ENCODE data around the gene IFI27L1. TPM values are rescaled to one million over a fixed set of nuclear protein-coding genes. Genes with fewer than 3 reads are reported as not detected.
A peak's percentile ranks its signal among the peaks of the same experiment; 100 is the strongest.

IFI27L1 gene
- total and polyA plus RNA-seq, 2 of the 13 experiments (the other 11 are each of a cell fraction or from before 2014, with no cell fraction given), result 11.9 to 19.0 TPM

DNA sequence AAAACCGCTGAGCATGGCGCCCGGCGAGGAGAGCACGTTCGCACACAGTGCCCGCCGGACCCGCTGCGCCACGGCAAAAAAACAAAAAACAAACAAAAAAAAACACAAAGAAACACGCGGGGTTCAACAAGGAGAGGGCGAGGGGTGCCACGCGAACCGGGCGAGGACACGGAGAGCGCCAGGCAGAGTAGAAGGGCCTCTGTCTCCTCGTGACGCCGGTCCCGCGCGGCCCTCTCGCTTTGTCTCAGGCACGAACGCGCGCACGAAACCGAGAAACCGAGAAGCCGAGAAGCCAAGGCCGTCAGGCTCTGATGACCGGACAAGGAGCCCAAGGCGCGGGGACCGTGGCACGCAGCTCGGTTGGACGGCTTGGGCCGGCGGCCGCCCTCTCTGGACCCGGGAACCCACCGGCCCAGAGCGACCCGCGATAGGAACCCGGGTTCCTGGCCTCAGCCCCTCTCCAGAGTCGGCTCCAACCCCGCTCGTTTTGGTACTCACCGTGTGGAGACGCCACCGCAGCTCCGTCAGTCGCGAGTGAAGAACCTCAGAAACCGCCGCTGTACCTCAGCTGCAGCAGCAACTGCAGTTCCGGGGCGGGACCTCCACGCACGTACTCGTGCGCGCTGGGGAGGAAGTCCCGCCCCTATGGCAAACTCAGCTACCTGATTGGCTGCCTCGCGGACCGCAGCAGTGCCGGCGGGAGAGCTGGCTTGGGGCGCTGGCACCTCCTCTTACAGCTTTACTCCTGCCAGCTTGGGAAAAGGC is at the start of gene IFI27L1, which contains the start of gene DDX24 (continued):
- TF ChIP-seq ZFP91 (CRISPR knock-in tag; IDR thresholded peaks at IDR 0.05; ENCODE audit: borderline replicate concordance) (peak; percentile 87), E2F5 (CRISPR knock-in tag; conservative IDR thresholded peaks at IDR 0.05) (peak; percentile 92), ZFY (CRISPR knock-in tag; IDR thresholded peaks at IDR 0.05) (peak; percentile 76; the same call in 1 of the 2 replicates), MTF2 (CRISPR knock-in tag; IDR thresholded peaks at IDR 0.05; ENCODE audit: borderline replicate concordance) (no peak), HOXA3 (CRISPR knock-in tag; IDR thresholded peaks at IDR 0.05) (peak; percentile 67), ZNF563 (CRISPR knock-in tag; IDR thresholded peaks at IDR 0.05) (peak; percentile 88), ELF1 (CRISPR knock-in tag; IDR thresholded peaks at IDR 0.05) (peak; percentile 74), TCF12 (IDR thresholded peaks at IDR 0.05) (no peak), TCF12 (CRISPR knock-in tag; IDR thresholded peaks at IDR 0.05) (no peak), CBX1 (IDR thresholded peaks at IDR 0.05; ENCODE audit: low read depth) (peak; percentile 24)
- TF ChIP-seq, protein P1, sequence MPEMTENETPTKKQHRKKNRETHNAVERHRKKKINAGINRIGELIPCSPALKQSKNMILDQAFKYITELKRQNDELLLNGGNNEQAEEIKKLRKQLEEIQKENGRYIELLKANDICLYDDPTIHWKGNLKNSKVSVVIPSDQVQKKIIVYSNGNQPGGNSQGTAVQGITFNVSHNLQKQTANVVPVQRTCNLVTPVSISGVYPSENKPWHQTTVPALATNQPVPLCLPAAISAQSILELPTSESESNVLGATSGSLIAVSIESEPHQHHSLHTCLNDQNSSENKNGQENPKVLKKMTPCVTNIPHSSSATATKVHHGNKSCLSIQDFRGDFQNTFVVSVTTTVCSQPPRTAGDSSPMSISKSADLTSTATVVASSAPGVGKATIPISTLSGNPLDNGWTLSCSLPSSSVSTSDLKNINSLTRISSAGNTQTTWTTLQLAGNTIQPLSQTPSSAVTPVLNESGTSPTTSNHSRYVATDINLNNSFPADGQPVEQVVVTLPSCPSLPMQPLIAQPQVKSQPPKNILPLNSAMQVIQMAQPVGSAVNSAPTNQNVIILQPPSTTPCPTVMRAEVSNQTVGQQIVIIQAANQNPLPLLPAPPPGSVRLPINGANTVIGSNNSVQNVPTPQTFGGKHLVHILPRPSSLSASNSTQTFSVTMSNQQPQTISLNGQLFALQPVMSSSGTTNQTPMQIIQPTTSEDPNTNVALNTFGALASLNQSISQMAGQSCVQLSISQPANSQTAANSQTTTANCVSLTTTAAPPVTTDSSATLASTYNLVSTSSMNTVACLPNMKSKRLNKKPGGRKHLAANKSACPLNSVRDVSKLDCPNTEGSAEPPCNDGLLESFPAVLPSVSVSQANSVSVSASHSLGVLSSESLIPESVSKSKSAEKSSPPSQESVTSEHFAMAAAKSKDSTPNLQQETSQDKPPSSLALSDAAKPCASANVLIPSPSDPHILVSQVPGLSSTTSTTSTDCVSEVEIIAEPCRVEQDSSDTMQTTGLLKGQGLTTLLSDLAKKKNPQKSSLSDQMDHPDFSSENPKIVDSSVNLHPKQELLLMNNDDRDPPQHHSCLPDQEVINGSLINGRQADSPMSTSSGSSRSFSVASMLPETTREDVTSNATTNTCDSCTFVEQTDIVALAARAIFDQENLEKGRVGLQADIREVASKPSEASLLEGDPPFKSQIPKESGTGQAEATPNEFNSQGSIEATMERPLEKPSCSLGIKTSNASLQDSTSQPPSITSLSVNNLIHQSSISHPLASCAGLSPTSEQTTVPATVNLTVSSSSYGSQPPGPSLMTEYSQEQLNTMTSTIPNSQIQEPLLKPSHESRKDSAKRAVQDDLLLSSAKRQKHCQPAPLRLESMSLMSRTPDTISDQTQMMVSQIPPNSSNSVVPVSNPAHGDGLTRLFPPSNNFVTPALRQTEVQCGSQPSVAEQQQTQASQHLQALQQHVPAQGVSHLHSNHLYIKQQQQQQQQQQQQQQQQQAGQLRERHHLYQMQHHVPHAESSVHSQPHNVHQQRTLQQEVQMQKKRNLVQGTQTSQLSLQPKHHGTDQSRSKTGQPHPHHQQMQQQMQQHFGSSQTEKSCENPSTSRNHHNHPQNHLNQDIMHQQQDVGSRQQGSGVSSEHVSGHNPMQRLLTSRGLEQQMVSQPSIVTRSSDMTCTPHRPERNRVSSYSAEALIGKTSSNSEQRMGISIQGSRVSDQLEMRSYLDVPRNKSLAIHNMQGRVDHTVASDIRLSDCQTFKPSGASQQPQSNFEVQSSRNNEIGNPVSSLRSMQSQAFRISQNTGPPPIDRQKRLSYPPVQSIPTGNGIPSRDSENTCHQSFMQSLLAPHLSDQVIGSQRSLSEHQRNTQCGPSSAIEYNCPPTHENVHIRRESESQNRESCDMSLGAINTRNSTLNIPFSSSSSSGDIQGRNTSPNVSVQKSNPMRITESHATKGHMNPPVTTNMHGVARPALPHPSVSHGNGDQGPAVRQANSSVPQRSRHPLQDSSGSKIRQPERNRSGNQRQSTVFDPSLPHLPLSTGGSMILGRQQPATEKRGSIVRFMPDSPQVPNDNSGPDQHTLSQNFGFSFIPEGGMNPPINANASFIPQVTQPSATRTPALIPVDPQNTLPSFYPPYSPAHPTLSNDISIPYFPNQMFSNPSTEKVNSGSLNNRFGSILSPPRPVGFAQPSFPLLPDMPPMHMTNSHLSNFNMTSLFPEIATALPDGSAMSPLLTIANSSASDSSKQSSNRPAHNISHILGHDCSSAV (CRISPR knock-in tag; IDR thresholded peaks at IDR 0.05; ENCODE audit: borderline replicate concordance), result 0 out of 2 replicates have a peak, but pooled peaks have one; percentile 45
- TF ChIP-seq, protein P2, sequence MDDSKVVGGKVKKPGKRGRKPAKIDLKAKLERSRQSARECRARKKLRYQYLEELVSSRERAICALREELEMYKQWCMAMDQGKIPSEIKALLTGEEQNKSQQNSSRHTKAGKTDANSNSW (CRISPR knock-in tag; IDR thresholded peaks at IDR 0.05; ENCODE audit: borderline replicate concordance), result peak; percentile 64; the same call in 1 of the 2 replicates
- TF ChIP-seq, protein P3, sequence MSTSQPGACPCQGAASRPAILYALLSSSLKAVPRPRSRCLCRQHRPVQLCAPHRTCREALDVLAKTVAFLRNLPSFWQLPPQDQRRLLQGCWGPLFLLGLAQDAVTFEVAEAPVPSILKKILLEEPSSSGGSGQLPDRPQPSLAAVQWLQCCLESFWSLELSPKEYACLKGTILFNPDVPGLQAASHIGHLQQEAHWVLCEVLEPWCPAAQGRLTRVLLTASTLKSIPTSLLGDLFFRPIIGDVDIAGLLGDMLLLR (CRISPR knock-in tag; IDR thresholded peaks at IDR 0.05), result no peak
- TF ChIP-seq, protein P4, sequence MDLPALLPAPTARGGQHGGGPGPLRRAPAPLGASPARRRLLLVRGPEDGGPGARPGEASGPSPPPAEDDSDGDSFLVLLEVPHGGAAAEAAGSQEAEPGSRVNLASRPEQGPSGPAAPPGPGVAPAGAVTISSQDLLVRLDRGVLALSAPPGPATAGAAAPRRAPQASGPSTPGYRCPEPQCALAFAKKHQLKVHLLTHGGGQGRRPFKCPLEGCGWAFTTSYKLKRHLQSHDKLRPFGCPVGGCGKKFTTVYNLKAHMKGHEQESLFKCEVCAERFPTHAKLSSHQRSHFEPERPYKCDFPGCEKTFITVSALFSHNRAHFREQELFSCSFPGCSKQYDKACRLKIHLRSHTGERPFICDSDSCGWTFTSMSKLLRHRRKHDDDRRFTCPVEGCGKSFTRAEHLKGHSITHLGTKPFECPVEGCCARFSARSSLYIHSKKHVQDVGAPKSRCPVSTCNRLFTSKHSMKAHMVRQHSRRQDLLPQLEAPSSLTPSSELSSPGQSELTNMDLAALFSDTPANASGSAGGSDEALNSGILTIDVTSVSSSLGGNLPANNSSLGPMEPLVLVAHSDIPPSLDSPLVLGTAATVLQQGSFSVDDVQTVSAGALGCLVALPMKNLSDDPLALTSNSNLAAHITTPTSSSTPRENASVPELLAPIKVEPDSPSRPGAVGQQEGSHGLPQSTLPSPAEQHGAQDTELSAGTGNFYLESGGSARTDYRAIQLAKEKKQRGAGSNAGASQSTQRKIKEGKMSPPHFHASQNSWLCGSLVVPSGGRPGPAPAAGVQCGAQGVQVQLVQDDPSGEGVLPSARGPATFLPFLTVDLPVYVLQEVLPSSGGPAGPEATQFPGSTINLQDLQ (CRISPR knock-in tag; IDR thresholded peaks at IDR 0.05), result 0 out of 2 replicates have a peak, but pooled peaks have one; percentile 54
